Measurements from ENCODE around the gene COMMD3. TPM values are rescaled to one million over a fixed set of nuclear protein-coding genes. Genes with fewer than 3 reads are reported as not detected.
A peak's percentile ranks its signal among the peaks of the same experiment; 100 is the strongest.

COMMD3 gene
- total and polyA plus RNA-seq, 2 donors (not counting 3 experiments of a cell fraction or from before 2014, with no cell fraction given): 22.5 to 48.9 TPM

DNA sequence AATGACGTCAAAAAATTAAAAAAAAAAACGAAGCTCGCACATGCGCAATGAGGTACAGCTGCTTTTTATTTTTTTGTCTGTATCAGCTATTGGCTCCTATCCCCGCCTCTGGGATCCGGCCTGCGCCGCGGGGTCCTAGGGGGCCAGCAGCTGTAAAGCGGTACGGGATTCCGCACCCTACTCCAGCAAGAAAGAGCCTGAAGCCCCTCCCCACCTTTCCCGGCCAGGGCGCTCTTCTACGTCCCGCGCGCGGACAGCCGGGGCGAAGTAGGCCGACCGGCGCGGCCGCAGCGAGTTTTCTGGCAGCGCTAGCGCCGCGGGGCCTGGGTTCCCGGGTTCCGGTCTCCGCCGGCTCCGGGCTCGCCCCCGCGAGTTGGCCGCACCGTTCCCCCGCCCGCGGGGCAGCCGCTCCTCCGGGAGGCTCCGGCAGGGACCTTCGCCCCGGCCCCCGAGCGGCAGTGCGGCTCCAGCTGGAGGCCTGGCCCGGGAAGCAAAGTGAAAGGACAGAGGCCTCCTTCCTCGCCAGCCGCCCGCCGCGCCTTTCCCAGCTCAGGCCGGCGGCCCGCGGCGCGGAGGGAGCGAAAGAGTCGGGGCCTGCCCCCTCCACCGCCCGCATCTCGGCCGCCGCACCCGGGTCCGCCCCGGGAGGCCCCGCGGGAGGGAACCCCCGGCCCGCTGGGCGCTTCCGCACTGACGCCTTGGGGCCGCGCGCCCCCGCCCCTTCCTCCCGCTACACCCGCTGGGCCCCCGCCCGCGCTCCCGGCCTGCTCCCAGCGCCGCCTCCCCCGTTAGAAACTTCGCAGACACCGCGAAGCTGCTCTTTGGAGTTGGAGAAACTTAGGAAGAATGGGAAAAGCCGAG lies 24.4 kb downstream of the COMMD3 start:
- Histone ChIP-seq H3K27me3 (ENCODE audit: control insufficient read depth in 2 of 2, insufficient read depth in 2 of 2, low read length in 2 of 2) (peaks cover 72 to 90% of the 10 kb centered on the region in 2 experiments), H4K20me1 (replicated peaks; ENCODE audit: control insufficient read depth, extremely low read depth, insufficient read depth, low read length) (no peaks in the 10 kb centered on the region), H2AFZ (ENCODE audit: low read depth, low read length) (peak overlapping the region; percentile 94), H3K9me1 (replicated peaks; ENCODE audit: control insufficient read depth, extremely low read depth, insufficient read depth, low read length) (no peaks in the 10 kb centered on the region), H3K9ac (replicated peaks; ENCODE audit: extremely low read depth, insufficient read depth, low read length) (peak overlapping the region; percentile 86), H3K79me2 (ENCODE audit: control insufficient read depth, insufficient read depth, low read length) (no peaks in the 10 kb centered on the region), H3K4me2 (ENCODE audit: insufficient read depth, low read length) (peak overlapping the region; percentile 93), H3K9me3 (replicated peaks; ENCODE audit: control insufficient read depth, insufficient read depth, low read length) (no peaks in the 10 kb centered on the region), H3K27ac (ENCODE audit: insufficient read depth, low read depth, low read length) (peak overlapping the region; percentile 63), H3K4me1 (ENCODE audit: control insufficient read depth, extremely low read depth, insufficient read depth, low read length) (peaks cover 13% of the 10 kb centered on the region), H3K36me3 (ENCODE audit: control insufficient read depth in 2 of 2, extremely low read depth in 1 of 2, insufficient read depth in 2 of 2, low read length in 2 of 2) (no peaks in the 10 kb centered on the region), H3K4me3 (replicated peaks in 1 of 3; ENCODE audit: insufficient read depth in 1 of 3, low read depth in 1 of 3, low read length in 3 of 3) (peak overlapping the region; percentile 78 to 81 (median 80))
- DNase-seq (ENCODE audit: low read depth, low spot score): peak; percentile 91
- peak; percentile 69 for FAIRE-seq
- intact Hi-C loops (cut with micrococcal nuclease): loop anchor here (1.0 to 5.0 kb wide), 5 partner anchors 19 to 843 kb away; partner anchors contain the start of genes BMI1 and COMMD3
- POLR2A ChIA-PET: interaction anchor here (0.9 to 1.8 kb wide), 7 partner anchors 24 to 814 kb away, joined by 3 to 8 read pairs (median 4); partner anchors contain the start of gene COMMD3
- CTCF ChIA-PET: interaction anchor here (0.8 to 1.5 kb wide), 13 partner anchors 9 to 844 kb away, joined by 3 to 9 read pairs (median 4); partner anchors contain the start of gene COMMD3
- TSS peak; percentile 72 for BruUV-seq (replicated peaks)
- peak; percentile 31 for TF ChIP-seq POLR2A (IDR thresholded peaks at IDR 0.05; ENCODE audit: low read depth, low read length)
- TF ChIP-seq, protein P1, sequence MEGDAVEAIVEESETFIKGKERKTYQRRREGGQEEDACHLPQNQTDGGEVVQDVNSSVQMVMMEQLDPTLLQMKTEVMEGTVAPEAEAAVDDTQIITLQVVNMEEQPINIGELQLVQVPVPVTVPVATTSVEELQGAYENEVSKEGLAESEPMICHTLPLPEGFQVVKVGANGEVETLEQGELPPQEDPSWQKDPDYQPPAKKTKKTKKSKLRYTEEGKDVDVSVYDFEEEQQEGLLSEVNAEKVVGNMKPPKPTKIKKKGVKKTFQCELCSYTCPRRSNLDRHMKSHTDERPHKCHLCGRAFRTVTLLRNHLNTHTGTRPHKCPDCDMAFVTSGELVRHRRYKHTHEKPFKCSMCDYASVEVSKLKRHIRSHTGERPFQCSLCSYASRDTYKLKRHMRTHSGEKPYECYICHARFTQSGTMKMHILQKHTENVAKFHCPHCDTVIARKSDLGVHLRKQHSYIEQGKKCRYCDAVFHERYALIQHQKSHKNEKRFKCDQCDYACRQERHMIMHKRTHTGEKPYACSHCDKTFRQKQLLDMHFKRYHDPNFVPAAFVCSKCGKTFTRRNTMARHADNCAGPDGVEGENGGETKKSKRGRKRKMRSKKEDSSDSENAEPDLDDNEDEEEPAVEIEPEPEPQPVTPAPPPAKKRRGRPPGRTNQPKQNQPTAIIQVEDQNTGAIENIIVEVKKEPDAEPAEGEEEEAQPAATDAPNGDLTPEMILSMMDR (IDR thresholded peaks at IDR 0.05; ENCODE audit: extremely low read depth in 1 of 2, insufficient read depth in 1 of 2, low read depth in 1 of 2, low read length in 2 of 2): no peak
- TF ChIP-seq POLR2AphosphoS5 (IDR thresholded peaks at IDR 0.05; ENCODE audit: insufficient read depth, low read depth, low read length): peak; percentile 44
- dilution Hi-C loops (cut with MboI; ENCODE audit: extremely low pct_ligation_motif_present, low sequenced_read_pairs): no loop called here

All from endothelial cell of umbilical vein (primary cell).